HEK293 (cell line): Measurements from ENCODE around the gene VMO1.

Source experiments
- AEBP2 ChIP-seq: fragments of 450-650 bp; formaldehyde crosslinking; IDR thresholded peaks from 2 replicates; pipeline ENCODE4 v1.5.1; 2016; ENCODE audit warnings: missing biosample characterization, missing genetic modification characterization, borderline replicate concordance
- BCL11A ChIP-seq: fragments of 450-650 bp; formaldehyde crosslinking; IDR thresholded peaks from 2 replicates; pipeline ENCODE4 v1.5.1; 2016; ENCODE audit warnings: low read depth, missing biosample characterization, missing genetic modification characterization
- EGR2 ChIP-seq: fragments of 450-650 bp; formaldehyde crosslinking; IDR thresholded peaks from 2 replicates; pipeline ENCODE4 v1.5.1; 2016; ENCODE audit warnings: low read depth, missing biosample characterization, missing genetic modification characterization
- GFI1B ChIP-seq: fragments of 450-650 bp; formaldehyde crosslinking; IDR thresholded peaks from 2 replicates; pipeline ENCODE4 v1.5.1; 2016; ENCODE audit warnings: missing biosample characterization, missing genetic modification characterization
- IKZF3 ChIP-seq: fragments of 450-650 bp; IDR thresholded peaks from 2 replicates; pipeline ENCODE4 v1.5.0; 2018; ENCODE audit warnings: missing biosample characterization, mild to moderate bottlenecking, missing genetic modification characterization, moderate library complexity
- INSM2 ChIP-seq: fragments of 450-650 bp; formaldehyde crosslinking; IDR thresholded peaks from 2 replicates; pipeline ENCODE4 v1.5.1; 2016; ENCODE audit warnings: missing biosample characterization, missing genetic modification characterization
- KLF17 ChIP-seq: fragments of 450-650 bp; formaldehyde crosslinking; IDR thresholded peaks from 2 replicates; pipeline ENCODE4 v1.5.1; 2016; ENCODE audit warnings: missing biosample characterization, missing genetic modification characterization
- KLF7 ChIP-seq: fragments of 450-650 bp; formaldehyde crosslinking; IDR thresholded peaks from 2 replicates; pipeline ENCODE4 v1.5.1; 2016; ENCODE audit warnings: missing biosample characterization, missing genetic modification characterization, borderline replicate concordance
- MEIS1 ChIP-seq: sonication (generic); formaldehyde crosslinking; IDR thresholded peaks from 2 replicates; pipeline ENCODE4 v1.8.1; 2022; ENCODE audit warnings: missing genetic modification reagents, mild to moderate bottlenecking, borderline replicate concordance
- PATZ1 ChIP-seq: fragments of 450-650 bp; formaldehyde crosslinking; IDR thresholded peaks from 2 replicates; pipeline ENCODE4 v1.5.1; 2016; ENCODE audit warnings: missing biosample characterization, missing genetic modification characterization
- SCRT2 ChIP-seq: fragments of 450-650 bp; formaldehyde crosslinking; IDR thresholded peaks from 2 replicates; pipeline ENCODE4 v1.5.1; 2016; ENCODE audit warnings: missing biosample characterization, missing genetic modification characterization
- SP7 ChIP-seq: fragments of 450-650 bp; formaldehyde crosslinking; IDR thresholded peaks from 2 replicates; pipeline ENCODE4 v1.5.1; 2016; ENCODE audit warnings: missing biosample characterization, missing genetic modification characterization
- WT1 ChIP-seq: fragments of 450-650 bp; formaldehyde crosslinking; IDR thresholded peaks from 2 replicates; pipeline ENCODE4 v1.5.1; 2016; ENCODE audit warnings: missing biosample characterization, missing genetic modification characterization
- ZBTB20 ChIP-seq: fragments of 450-650 bp; formaldehyde crosslinking; IDR thresholded peaks from 2 replicates; pipeline ENCODE4 v1.5.1; 2016; ENCODE audit warnings: missing biosample characterization, missing genetic modification characterization
- ZNF132 ChIP-seq: fragments of 450-650 bp; formaldehyde crosslinking; IDR thresholded peaks from 2 replicates; pipeline ENCODE4 v1.5.1; 2017; ENCODE audit warnings: missing biosample characterization, missing genetic modification characterization, borderline replicate concordance
- ZNF140 ChIP-seq: fragments of 450-650 bp; formaldehyde crosslinking; IDR thresholded peaks from 2 replicates; pipeline ENCODE4 v1.5.1; 2016; ENCODE audit warnings: missing biosample characterization, missing genetic modification characterization
- ZNF2 ChIP-seq: fragments of 450-650 bp; formaldehyde crosslinking; IDR thresholded peaks from 2 replicates; pipeline ENCODE4 v1.5.1; 2016; ENCODE audit warnings: missing biosample characterization, missing genetic modification characterization
- ZNF311 ChIP-seq: fragments of 450-650 bp; formaldehyde crosslinking; IDR thresholded peaks from 2 replicates; pipeline ENCODE4 v1.5.1; 2017; ENCODE audit warnings: missing biosample characterization, missing genetic modification characterization, borderline replicate concordance
- ZNF394 ChIP-seq: fragments of 450-650 bp; formaldehyde crosslinking; IDR thresholded peaks from 2 replicates; pipeline ENCODE4 v1.5.1; 2016; ENCODE audit warnings: missing biosample characterization, missing genetic modification characterization, mild to moderate bottlenecking, moderate library complexity, borderline replicate concordance
- ZNF449 ChIP-seq: fragments of 450-650 bp; formaldehyde crosslinking; IDR thresholded peaks from 2 replicates; pipeline ENCODE4 v1.5.1; 2017; ENCODE audit warnings: missing biosample characterization, mild to moderate bottlenecking, missing genetic modification characterization, moderate library complexity
- ZNF48 ChIP-seq: fragments of 450-650 bp; formaldehyde crosslinking; IDR thresholded peaks from 2 replicates; pipeline ENCODE4 v1.5.1; 2016; ENCODE audit warnings: missing biosample characterization, missing genetic modification characterization
- ZNF488 ChIP-seq: fragments of 450-650 bp; formaldehyde crosslinking; IDR thresholded peaks from 2 replicates; pipeline ENCODE4 v1.5.1; 2016; ENCODE audit warnings: missing biosample characterization, missing genetic modification characterization
- ZNF501 ChIP-seq: fragments of 450-650 bp; formaldehyde crosslinking; IDR thresholded peaks from 2 replicates; pipeline ENCODE4 v1.5.1; 2016; ENCODE audit warnings: missing biosample characterization, missing genetic modification characterization
- ZNF529 ChIP-seq: fragments of 450-650 bp; formaldehyde crosslinking; IDR thresholded peaks from 2 replicates; pipeline ENCODE4 v1.5.1; 2017; ENCODE audit warnings: missing genetic modification characterization, missing biosample characterization; ENCODE audit not compliant: insufficient replicate concordance
- ZNF645 ChIP-seq: fragments of 450-650 bp; formaldehyde crosslinking; IDR thresholded peaks from 2 replicates; pipeline ENCODE4; 2016; ENCODE audit warnings: missing biosample characterization, missing genetic modification characterization
- ZNF677 ChIP-seq: fragments of 450-650 bp; IDR thresholded peaks from 2 replicates; pipeline ENCODE4 v1.5.0; 2018; ENCODE audit warnings: missing biosample characterization, mild to moderate bottlenecking, missing genetic modification characterization, moderate library complexity
- ZNF704 ChIP-seq: fragments of 450-650 bp; formaldehyde crosslinking; IDR thresholded peaks from 2 replicates; pipeline ENCODE4 v1.5.1; 2016; ENCODE audit warnings: missing biosample characterization, missing genetic modification characterization
- ZXDB ChIP-seq: fragments of 450-650 bp; formaldehyde crosslinking; IDR thresholded peaks from 2 replicates; pipeline ENCODE4 v1.5.1; 2016; ENCODE audit warnings: missing biosample characterization, missing genetic modification characterization

The VMO1 gene

GRCh38 chr17:4833178-4833940, 47.2 kb upstream of the VMO1 start, which contains the start of gene MINK1 (continued):
- TF ChIP-seq MEIS1 (CRISPR knock-in tag) (no peak), SCRT2 (tag by site-specific recombination) (no peak), ZNF394 (tag by site-specific recombination) (0 out of 2 replicates have a peak, but pooled peaks have one; percentile 27), ZNF488 (tag by site-specific recombination) (no peak), ZNF645 (tag by site-specific recombination) (no peak), WT1 (tag by site-specific recombination) (peak; percentile 23; the same call in 1 of the 2 replicates), ZNF501 (tag by site-specific recombination) (peak; percentile 79; the same call in 1 of the 2 replicates), ZBTB20 (peak; percentile 71), ZNF48 (tag by site-specific recombination) (no peak), EGR2 (peak; percentile 42; the same call in 1 of the 2 replicates), ZNF704 (no peak), GFI1B (no peak), ZNF2 (tag by site-specific recombination) (no peak; the same call in 1 of the 2 replicates), KLF7 (tag by site-specific recombination) (peak; percentile 47; the same call in 1 of the 2 replicates), ZNF449 (tag by site-specific recombination) (no peak), ZNF132 (tag by site-specific recombination) (no peak), INSM2 (peak; percentile 18; the same call in 1 of the 2 replicates), BCL11A (tag by site-specific recombination) (0 out of 2 replicates have a peak, but pooled peaks have one; percentile 19), ZNF677 (no peak), ZXDB (tag by site-specific recombination) (no peak; the same call in 1 of the 2 replicates), PATZ1 (tag by site-specific recombination) (peak; percentile 89), KLF17 (tag by site-specific recombination) (peak; percentile 84), ZNF311 (tag by site-specific recombination) (no peak), ZNF140 (tag by site-specific recombination) (no peak), SP7 (tag by site-specific recombination) (peak; percentile 49; the same call in 1 of the 2 replicates), AEBP2 (tag by site-specific recombination) (no peak), ZNF529 (tag by site-specific recombination) (no peak), IKZF3 (no peak)
